GM11168 (cell line): Measurements from ENCODE around the gene RIBC2.

ENCODE experiments used
- in situ Hi-C: fragments of 300-500 bp; cut with MboI; formaldehyde crosslinking; loops from one replicate; pipeline ENCODE4 v1.12.0; 2022; ENCODE audit warnings: low sequenced_read_pairs; ENCODE audit not compliant: unreplicated experiment

RIBC2 gene

DNA sequence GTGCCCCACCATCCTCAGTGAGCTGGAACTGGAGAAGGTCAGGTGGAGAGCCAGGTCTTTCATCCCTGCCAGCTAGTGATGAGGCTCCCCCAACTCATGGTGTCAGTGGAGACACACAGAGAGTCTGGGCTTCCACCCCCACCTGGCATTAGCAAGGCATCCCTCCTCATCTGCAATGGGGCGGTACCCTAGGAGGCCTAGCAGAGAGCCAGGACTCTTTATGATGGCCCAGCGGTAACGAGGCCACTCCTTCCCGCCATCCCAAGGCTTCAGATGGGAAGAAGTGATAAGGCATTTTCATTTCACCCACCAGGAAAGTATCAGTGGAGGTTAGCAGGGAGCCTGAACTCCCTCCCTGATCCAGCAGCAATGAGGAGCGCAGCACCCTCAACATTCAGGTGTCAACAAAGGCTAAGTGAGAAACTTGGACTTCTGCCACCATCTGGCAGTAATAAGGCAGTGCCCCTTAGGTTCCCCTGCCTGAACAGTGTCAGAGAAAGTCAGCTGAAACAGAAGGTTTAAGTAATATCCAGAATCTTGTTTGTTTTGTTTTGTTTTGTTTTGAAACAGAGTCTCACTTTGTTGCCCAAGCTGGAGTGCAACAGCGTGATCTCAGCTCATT is 48.7 kb downstream of the RIBC2 start:
- in situ Hi-C loops = loop anchor here (10.0 kb wide), 1 partner anchor 53 kb away; no protein-coding TSS in a partner anchor

DNA sequence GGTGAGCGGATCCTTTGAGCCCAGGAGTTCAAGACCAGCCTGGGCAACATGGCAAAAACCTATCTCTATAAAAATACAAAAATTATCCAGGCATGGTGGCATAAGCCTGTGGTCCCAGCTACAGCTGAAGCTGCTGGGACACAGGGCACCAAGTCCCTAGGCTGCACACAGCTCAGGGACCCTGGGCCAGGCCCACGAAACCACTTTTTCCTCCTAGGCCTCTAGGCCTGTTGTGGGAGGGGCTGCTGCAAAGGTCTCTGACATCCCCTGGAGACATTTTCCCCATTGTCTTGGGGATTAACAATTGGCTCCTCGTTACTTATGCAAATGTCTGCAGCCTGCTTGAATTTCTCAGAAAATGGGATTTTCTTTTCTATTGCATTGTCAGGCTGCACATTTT is 50.2 kb downstream of the RIBC2 start:
- in situ Hi-C loops = loop anchor here (10.0 kb wide), 1 partner anchor 51 kb away; no protein-coding TSS in a partner anchor

DNA sequence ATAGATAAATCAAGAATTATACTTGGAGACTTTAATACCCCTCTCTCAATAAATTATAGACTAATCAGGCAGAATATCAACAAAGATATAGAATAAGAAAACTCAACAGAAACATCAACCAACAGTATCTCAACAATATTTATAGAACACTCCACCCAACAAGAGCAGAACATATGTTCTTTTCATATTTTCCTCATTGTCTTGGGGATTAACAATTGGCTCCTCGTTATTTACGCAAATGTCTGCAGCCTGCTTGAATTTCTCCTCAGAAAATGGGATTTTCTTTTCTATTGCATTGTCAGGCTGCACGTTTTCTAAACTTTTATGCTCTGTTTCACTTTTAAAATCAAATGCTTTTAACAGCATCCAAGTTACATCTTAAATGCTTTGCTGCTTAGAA is 52.1 kb downstream of the RIBC2 start:
- in situ Hi-C loops = loop anchor here (10.0 kb wide), 1 partner anchor 49 kb away; no protein-coding TSS in a partner anchor

DNA sequence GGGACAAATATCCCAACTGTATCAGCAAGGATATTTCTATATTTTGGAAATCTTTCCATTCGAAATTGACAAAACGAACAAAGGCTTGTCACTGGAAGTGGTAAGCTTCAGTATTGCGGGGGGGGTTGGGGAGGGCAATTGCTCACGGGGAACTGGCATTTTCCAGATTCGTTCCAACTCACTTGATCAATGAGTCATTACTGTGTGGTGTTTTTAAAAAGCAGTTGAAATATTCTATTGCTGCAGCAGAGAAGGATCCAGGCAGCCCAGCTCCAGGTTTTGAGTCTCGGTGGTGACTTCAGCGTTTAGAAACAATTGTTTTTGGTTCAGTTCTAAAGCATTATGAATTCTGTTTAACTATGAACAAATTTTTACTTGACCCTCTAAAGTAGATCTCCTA is 55.4 kb downstream of the RIBC2 start:
- in situ Hi-C loops = loop anchor here (10.0 kb wide), 1 partner anchor 46 kb away; no protein-coding TSS in a partner anchor

DNA sequence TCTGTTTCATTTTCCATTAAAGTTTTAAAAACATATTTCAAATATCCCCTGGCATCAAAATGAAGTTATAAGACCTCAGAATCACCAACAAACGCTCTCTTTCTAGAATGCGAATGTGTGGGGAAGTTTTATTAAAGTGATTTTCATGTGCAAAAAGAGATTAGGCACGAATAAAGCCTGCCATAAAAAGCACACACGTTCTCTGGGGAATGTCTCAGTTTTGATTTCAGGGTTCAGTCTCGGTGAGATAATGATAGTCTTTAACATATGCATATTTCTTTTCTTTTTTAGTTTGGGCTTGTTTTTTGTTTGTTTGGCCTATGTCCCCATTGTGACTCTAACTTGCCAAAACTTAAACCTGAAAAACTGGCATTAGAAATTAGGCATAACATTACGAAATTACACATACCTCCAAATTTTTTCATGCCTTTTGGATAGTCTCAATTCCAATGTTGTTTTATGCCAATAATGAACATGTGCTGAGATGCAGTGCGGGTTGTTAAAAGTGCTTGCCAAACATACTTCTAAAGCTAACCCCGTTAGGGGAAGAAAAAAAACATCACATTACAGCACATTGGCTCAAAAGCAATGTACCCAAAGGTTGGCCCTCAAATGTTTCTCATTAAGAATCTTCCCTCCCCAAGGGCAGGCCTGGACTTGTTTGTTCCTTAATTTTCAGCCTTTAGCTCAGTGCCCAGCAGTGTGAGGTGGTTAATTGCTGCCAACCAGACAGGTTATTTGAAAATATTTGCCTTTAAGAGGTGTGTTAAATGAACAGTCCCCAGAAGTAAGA is 56.0 kb downstream of the RIBC2 start:
- in situ Hi-C loops = loop anchor here (10.0 kb wide), 1 partner anchor 45 kb away; no protein-coding TSS in a partner anchor

DNA sequence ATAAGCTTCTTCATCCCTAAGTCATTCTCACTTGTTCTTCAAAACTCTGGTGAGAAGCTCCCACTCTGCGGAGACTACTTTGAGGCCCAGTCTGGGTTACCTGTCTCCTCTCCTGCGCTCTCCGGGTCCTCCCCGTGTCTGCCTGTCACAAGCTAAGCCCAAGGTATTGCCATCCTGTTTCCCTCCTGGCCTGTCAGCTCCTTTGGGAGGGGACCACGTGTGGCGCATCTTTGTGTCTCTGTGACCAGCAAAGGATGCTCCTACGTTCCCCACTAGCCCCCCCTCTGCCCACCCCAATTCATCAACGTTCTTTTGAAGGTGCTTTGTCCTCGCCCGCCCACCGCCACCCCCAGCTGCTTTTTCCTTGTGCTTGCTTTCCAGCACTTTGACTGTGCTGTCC is 57.4 kb downstream of the RIBC2 start:
- in situ Hi-C loops = no loop called here

DNA sequence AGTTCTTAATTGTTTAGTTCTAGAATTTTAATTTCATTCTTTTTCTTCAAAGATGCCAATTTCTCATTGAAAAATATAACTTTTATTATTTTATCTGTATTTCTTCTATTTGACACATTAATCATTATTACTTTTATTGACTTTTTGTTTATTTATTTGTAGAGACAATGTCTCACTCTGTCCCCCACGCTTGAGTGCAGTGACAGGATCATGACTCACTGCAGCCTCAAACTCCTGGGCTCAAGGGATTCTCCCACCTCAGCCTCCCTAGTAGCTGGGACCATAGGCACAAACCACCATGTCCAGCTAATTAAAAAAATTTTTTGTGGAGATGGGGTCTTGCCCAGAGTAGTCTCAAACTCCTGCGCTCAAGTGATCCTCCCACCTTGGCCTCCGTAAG is 58.9 kb downstream of the RIBC2 start:
- in situ Hi-C loops = no loop called here

DNA sequence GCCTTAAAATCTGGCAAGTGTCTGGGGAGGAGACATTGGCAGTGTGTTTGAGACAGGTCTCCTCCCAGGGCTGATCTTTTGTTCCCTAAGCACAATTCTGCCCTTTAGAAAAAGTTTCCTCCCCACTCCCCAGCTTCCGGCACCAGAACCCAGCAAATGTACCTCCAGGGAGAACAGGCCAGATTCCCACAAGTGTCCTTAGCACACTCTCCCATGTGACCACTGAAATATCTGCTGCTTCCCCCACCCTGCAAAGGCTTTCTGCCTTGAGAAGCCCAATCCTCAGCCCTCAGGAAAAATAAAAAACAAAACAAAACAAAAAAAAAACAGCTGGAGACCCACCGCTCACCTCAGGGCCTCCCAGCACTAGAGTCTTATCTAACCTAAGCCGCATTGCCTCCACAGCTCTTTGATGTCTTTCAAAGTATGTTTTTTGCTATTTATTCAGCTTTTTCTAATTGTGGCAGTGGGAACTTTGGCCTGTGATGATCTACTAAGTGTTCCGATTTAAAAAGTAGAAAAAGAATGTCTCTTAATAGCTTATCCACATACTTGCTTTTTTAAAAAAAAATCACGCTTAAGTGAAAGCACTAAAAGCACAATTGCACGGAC is 60.2 kb downstream of the RIBC2 start:
- in situ Hi-C loops = no loop called here

DNA sequence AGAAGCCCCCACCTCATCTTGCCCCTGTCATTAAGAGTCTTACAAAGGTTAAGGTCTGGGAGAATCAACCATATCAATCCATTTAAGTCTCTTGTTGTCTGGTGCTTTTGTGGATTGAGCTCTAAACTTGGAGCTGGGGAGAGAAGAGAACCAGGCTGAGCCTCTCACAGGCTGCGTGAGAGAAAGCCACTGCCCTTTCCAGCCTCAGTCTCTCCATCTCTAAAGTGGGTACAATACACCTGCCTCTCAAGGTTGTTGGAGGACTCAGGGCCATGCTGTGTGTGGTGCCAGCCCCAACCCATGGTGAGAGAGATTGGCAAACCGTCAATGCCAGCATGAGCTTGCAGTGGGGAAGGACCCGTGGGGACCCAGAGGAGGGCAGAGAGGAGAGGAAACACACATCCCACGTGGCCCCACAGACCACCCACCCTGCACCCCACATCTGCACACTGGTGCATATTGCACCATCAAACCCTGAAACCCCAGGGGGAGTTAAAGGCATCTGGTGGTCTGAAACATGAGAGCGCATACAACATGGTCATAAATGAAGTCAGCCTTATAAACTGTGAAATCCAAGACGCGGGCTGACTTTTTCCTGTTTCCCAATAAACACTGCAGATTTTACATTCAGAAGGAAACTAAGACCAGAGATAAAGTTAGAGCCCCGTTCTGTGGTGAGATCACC is 61.7 kb downstream of the RIBC2 start:
- in situ Hi-C loops = no loop called here

DNA sequence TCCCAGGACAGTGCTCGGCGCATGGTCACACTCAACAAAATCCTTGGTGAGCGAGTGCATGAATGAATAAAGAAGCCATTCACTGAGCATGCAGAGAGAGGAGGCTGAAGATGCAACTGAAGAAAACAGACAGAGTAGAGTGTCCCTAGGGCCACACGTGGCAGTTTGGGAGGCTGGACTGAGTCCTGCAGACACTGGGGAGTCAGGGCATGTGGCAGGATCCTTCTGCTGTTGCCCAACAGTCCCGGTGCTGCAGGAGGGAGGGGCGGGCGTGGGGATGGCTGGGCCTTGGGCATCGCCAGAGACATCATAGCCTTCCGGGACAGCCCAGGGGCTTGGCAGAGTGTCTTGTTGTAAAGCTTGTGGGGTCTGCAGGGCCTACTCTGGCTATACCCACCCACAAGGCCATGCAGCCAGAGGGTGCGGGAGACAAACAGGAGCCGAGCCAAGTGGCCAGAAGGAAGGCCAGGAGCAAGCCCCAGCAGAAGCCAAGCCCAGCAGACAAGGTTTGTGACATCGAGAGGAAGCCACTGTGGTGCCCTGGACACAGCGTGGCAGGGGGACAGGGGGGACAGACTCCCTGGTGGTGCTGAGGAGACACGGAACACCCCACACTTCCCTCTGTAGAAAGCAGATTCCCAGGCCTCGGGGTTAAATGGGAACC is 62.5 kb downstream of the RIBC2 start:
- in situ Hi-C loops = no loop called here

DNA sequence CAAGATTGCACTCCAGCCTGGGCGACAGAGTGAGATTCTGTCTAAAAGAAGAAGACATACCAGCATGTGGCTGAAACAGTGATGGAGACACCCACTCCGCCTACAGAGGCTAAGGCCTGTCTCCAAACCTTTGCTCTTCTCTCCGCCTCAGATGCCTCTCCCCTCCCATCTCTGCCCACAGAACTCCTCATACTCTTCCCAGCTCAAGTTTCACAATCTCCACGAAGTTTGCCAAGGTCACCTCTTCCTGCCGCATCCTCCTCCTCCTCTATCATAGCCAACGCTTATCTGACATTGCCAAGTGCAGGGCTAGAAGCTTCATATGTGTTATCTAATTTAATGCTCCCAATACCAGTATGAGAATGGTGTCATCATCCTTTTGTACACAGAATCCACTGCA is 63.3 kb downstream of the RIBC2 start:
- in situ Hi-C loops = no loop called here

DNA sequence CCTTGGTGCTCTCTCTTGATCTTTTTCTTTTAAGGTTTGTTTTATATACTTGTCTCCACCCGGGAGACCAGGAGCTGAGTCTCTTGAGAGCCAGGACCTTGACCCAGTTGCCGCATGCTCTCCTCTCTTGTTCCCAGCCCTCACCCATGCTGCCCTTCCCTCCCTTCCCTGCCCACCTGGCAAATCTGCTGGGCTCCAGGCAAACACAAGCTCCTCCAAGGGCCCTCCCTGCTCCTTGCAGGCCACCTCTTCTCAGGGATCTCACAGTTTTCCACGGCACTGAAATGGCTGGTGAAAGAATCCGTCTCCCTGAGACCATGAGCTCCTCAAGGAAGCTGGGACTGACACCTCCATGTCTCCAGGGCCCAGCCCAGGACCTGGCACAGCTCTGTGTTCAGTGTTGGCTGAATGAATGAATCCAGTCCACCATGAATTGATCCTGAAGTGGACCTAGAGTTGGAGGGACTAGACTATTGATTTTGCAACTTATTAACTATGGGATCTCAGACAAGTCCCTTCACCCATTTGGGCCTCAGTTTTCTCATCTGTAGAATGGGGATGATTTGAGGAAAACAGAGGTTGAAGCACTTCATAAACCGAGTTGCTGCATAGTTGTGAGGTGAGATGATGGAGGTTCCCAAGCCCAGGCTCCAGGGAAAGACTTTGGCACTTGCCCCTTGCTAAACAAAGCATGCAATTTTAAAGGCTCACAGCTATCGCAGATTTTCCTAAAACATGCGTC is 64.0 kb downstream of the RIBC2 start:
- in situ Hi-C loops = no loop called here

DNA sequence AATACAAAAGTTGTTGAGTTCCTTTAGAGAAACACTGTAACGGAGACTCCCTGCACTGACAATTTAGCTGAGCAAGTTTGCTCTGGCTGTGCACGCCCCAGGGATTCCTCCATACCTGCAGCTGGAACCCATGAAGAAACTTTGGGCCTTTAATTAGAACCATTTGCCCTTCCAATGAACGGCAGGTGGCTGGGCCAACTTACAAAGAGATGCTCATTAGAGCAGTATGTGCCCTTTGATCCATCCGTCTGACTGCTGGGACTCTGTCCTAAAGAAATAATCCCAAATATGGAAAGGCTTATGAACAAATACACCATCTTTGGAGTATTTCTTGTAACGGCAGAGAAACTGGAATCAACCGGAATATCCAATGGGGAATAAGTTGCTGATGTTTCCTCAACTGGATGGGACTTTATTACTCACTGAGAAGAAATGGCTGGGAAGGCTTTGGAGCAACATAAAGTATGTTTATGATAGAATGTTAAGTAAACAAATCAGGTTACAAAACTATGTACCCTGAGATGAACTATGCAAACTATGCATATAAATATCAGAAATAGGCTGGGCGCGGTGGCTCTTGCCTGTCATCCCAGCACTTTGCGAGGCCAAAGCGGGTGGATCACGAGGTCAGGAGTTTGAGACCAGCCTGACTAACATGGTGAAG is 64.7 kb downstream of the RIBC2 start:
- in situ Hi-C loops = no loop called here

DNA sequence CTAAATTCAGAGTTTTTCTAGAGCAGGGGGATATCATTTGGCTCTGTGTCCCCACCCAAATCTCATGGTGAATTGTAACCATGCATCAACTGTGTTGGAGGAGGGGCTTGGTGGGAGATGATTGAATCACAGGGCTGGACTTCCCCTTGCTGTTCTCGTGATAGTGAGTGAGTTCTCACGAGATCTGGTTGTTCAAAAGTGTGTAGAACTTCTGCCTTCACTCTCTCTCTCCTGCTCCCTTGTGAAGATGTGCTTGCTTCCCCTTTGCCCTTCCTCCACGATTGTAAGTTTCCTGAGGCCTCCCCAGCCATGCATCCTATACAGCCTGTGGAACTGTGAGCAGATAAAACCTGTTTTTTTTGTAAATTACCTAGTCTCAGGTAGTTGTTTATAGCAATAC is 67.2 kb downstream of the RIBC2 start:
- in situ Hi-C loops = no loop called here

DNA sequence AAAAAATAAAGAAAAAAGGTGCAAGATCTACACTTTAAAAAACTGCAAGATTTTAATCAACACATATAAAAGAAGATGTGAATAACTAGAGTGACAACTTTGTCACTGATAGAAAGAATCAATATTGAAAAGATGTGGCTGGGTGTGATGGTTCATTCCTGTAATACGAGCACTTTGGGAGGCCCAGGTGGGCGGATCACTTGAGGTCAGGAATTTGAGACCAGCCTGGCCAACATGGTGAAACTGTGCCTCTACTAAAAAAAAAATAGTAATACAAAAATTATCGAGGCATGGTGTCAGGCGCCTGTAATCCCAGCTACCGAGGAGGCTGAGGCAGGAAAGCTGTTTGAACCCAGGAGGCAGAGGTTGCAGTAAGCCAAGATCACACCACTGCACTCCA is 68.2 kb downstream of the RIBC2 start:
- in situ Hi-C loops = no loop called here
